ENCODE measurements around the gene GRAMD2A. TPM values are rescaled to one million over a fixed set of nuclear protein-coding genes. Genes with fewer than 3 reads are reported as not detected.
A peak's percentile ranks its signal among the peaks of the same experiment; 100 is the strongest.

Gene GRAMD2A
- total and polyA plus RNA-seq, 3 donors from 2014 or later: 0.31 to 3.1 (median 1.4) TPM

GRCh38 chr15:72206677-72207000 lies 9.1 kb upstream of the GRAMD2A start:
- Histone ChIP-seq H3K27me3 (no peaks in the 10 kb centered on the region), H3K4me1 (peaks cover 18% of the 10 kb centered on the region), H3K27ac (no peak overlapping the region), H3K9me3 (no peaks in the 10 kb centered on the region), H3K4me3 (no peak overlapping the region), H3K36me3 (ENCODE audit: low read depth, missing control alignments) (peaks cover 2% of the 10 kb centered on the region)
- 87 to 97% methylated on average over 5 of the region's 5 CpGs for WGBS, 2 donors
- intact Hi-C loops (cut with DNase I; ENCODE audit: low total_unique reads): loop anchor here (10.0 kb wide), 1 partner anchor 68 kb away; the partner anchor contains the start of gene PARP6
- DNase-seq: no peak
- TF ChIP-seq CTCF (IDR thresholded peaks at IDR 0.05): no peak

- Histone ChIP-seq H3K4me3 (no peak overlapping the region), H3K27me3 (no peaks in the 10 kb centered on the region), H3K36me3 (ENCODE audit: low read depth, missing control alignments) (peaks cover 2% of the 10 kb centered on the region), H3K9me3 (no peaks in the 10 kb centered on the region), H3K27ac (no peak overlapping the region), H3K4me1 (peaks cover 23% of the 10 kb centered on the region)
- 91 to 94% methylated on average over 10 of the region's 10 CpGs for WGBS, 2 donors
- TF ChIP-seq CTCF (IDR thresholded peaks at IDR 0.05) (no peak), POLR2A (IDR thresholded peaks at IDR 0.05) (no peak)
- intact Hi-C loops (cut with DNase I; ENCODE audit: low total_unique reads): loop anchor here (10.0 kb wide), 1 partner anchor 69 kb away; the partner anchor contains the start of gene PARP6
- DNase-seq: no peak
Observed at GRCh38 chr15:72205896-72206676, 8.5 kb upstream of the GRAMD2A start.

GRCh38 chr15:72205273-72205672 lies 7.7 kb upstream of the GRAMD2A start:
- 94 to 96% methylated on average over 2 of the region's 2 CpGs for WGBS, 2 donors
- H3K27me3 ChIP-seq: no peaks in the 10 kb centered on the region
- H3K4me3 ChIP-seq: no peak overlapping the region
- H3K36me3 ChIP-seq (ENCODE audit: low read depth, missing control alignments): peaks cover 2% of the 10 kb centered on the region
- no peak for DNase-seq
- intact Hi-C loops (cut with DNase I; ENCODE audit: low total_unique reads): loop anchor here (10.0 kb wide), 1 partner anchor 70 kb away; the partner anchor contains the start of gene PARP6
- no peak overlapping the region for H3K27ac ChIP-seq
- no peaks in the 10 kb centered on the region for H3K9me3 ChIP-seq
- peaks cover 32% of the 10 kb centered on the region for H3K4me1 ChIP-seq
- TF ChIP-seq CTCF (IDR thresholded peaks at IDR 0.05): no peak

- intact Hi-C loops (cut with DNase I; ENCODE audit: low total_unique reads): loop anchor here (10.0 kb wide), 1 partner anchor 71 kb away; the partner anchor contains the start of gene PARP6
- Histone ChIP-seq H3K4me1 (peaks cover 37% of the 10 kb centered on the region), H3K9me3 (no peaks in the 10 kb centered on the region), H3K27ac (peak overlapping the region in 1 of 2 donors; percentile 23), H3K27me3 (no peaks in the 10 kb centered on the region), H3K4me3 (no peak overlapping the region), H3K36me3 (ENCODE audit: low read depth, missing control alignments) (peaks cover 2% of the 10 kb centered on the region)
- TF ChIP-seq CTCF (IDR thresholded peaks at IDR 0.05) (no peak), POLR2A (IDR thresholded peaks at IDR 0.05) (no peak)
- DNase-seq: peak; percentile 75
- 25 to 55% methylated on average over 5 of the region's 5 CpGs for WGBS, 2 donors
Observed at GRCh38 chr15:72203507-72203837, 5.9 kb upstream of the GRAMD2A start.
